Endothelial cell (in vitro differentiated cells): Measurements from ENCODE around the gene PAH. TPM values are rescaled to one million over a fixed set of nuclear protein-coding genes. Genes with fewer than 3 reads are reported as not detected.

ENCODE experiments used
- DNase-seq: peaks from one replicate; pipeline ENCODE4 v3.0.0; 2021; ENCODE audit warnings: low spot score
- H3K27ac Mint-ChIP-seq: one replicate; pipeline ENCODE4 v1.8.0; 2021; ENCODE audit warnings: mixed read lengths, inconsistent platforms; ENCODE audit not compliant: unreplicated experiment
- H3K27me3 Mint-ChIP-seq: one replicate; pipeline ENCODE4 v1.8.0; 2021; ENCODE audit warnings: mild to moderate bottlenecking, moderate library complexity, mixed read lengths, inconsistent platforms; ENCODE audit not compliant: unreplicated experiment
- H3K36me3 Mint-ChIP-seq: one replicate; pipeline ENCODE4 v1.8.0; 2021; ENCODE audit warnings: mild to moderate bottlenecking, low read depth, mixed read lengths, inconsistent platforms; ENCODE audit not compliant: unreplicated experiment
- H3K4me1 Mint-ChIP-seq: one replicate; pipeline ENCODE4 v1.8.0; 2021; ENCODE audit warnings: mild to moderate bottlenecking, mixed read lengths, inconsistent platforms; ENCODE audit not compliant: unreplicated experiment
- H3K4me3 Mint-ChIP-seq: one replicate; pipeline ENCODE4 v1.8.0; 2021; ENCODE audit warnings: mild to moderate bottlenecking, mixed read lengths, inconsistent platforms; ENCODE audit not compliant: unreplicated experiment
- H3K9me3 Mint-ChIP-seq: one replicate; pipeline ENCODE4 v1.8.0; 2021; ENCODE audit warnings: mixed read lengths, inconsistent platforms; ENCODE audit not compliant: unreplicated experiment
- total RNA-seq: library from RNA; stranded (reverse); fragmentation: NEBNext Ultra II Directional; extraction: Animal tissue kit (Norgen Biotek cat#: 25700); gene quantifications from one replicate; pipeline ENCODE4 v1.2.1, GENCODE V29; 2021; ENCODE audit not compliant: unreplicated experiment
- TF ChIP-seq, protein P1 (sequence below): fragments of 200-600 bp; sonication (generic); IDR thresholded peaks from one replicate; pipeline ENCODE4 v1.5.0; 2021; ENCODE audit warnings: antibody characterized with exemption; ENCODE audit not compliant: unreplicated experiment

The PAH gene
- total RNA-seq, 1 donor from 2014 or later, result not detected

GRCh38 chr12:102963796-102964195, 46.8 kb upstream of the PAH start:
- H3K27me3 Mint-ChIP-seq, result peaks cover 42% of the 10 kb centered on the region
- no peak for DNase-seq
- H3K36me3 Mint-ChIP-seq, result peaks cover 12% of the 10 kb centered on the region
- H3K9me3 Mint-ChIP-seq, result peaks cover 14% of the 10 kb centered on the region
- H3K4me1 Mint-ChIP-seq, result peaks cover 18% of the 10 kb centered on the region
- H3K4me3 Mint-ChIP-seq, result peak overlapping the region; percentile 48
- peak overlapping the region; percentile 50 for H3K27ac Mint-ChIP-seq
- TF ChIP-seq, protein P1, sequence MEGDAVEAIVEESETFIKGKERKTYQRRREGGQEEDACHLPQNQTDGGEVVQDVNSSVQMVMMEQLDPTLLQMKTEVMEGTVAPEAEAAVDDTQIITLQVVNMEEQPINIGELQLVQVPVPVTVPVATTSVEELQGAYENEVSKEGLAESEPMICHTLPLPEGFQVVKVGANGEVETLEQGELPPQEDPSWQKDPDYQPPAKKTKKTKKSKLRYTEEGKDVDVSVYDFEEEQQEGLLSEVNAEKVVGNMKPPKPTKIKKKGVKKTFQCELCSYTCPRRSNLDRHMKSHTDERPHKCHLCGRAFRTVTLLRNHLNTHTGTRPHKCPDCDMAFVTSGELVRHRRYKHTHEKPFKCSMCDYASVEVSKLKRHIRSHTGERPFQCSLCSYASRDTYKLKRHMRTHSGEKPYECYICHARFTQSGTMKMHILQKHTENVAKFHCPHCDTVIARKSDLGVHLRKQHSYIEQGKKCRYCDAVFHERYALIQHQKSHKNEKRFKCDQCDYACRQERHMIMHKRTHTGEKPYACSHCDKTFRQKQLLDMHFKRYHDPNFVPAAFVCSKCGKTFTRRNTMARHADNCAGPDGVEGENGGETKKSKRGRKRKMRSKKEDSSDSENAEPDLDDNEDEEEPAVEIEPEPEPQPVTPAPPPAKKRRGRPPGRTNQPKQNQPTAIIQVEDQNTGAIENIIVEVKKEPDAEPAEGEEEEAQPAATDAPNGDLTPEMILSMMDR, result no peak

GRCh38 chr12:102962986-102963385, 45.9 kb upstream of the PAH start:
- Mint-ChIP-seq H3K36me3 (peaks cover 12% of the 10 kb centered on the region), H3K27ac (no peak overlapping the region), H3K4me1 (peaks cover 21% of the 10 kb centered on the region), H3K27me3 (peaks cover 44% of the 10 kb centered on the region), H3K9me3 (peaks cover 14% of the 10 kb centered on the region), H3K4me3 (no peak overlapping the region)
- TF ChIP-seq, protein P1, result no peak
- no peak for DNase-seq

DNA sequence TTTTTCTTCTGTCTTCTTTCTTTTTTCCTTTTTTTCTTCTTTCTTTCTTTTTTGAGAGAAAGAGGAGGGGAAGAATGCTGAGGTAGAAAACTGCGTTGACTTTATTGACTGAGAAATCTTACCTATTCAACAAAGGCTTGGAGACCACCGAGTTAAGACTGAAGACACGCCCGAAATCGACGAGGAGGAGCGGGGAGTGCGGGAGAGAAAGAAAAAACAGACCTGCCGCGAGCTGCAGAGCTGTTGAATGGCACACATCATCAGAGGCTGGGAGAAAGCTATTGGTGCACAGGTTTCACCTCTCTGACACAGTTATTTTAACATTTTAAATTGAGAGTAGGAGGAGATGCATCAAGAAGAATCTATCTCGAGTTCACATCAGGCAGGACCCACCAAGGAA, 45.5 kb upstream of the PAH start:
- no peak for DNase-seq
- Mint-ChIP-seq H3K27ac (no peak overlapping the region), H3K4me1 (peaks cover 22% of the 10 kb centered on the region), H3K4me3 (no peak overlapping the region), H3K36me3 (peaks cover 12% of the 10 kb centered on the region), H3K27me3 (peaks cover 47% of the 10 kb centered on the region), H3K9me3 (peaks cover 14% of the 10 kb centered on the region)
- TF ChIP-seq, protein P1, result no peak

GRCh38 chr12:102961466-102961855, 44.4 kb upstream of the PAH start:
- H3K4me3 Mint-ChIP-seq, result no peak overlapping the region
- TF ChIP-seq, protein P1, result no peak
- H3K27ac Mint-ChIP-seq, result no peak overlapping the region
- peaks cover 14% of the 10 kb centered on the region for H3K9me3 Mint-ChIP-seq
- H3K36me3 Mint-ChIP-seq, result peaks cover 12% of the 10 kb centered on the region
- H3K27me3 Mint-ChIP-seq, result peaks cover 53% of the 10 kb centered on the region
- no peak for DNase-seq
- peaks cover 29% of the 10 kb centered on the region for H3K4me1 Mint-ChIP-seq

DNA sequence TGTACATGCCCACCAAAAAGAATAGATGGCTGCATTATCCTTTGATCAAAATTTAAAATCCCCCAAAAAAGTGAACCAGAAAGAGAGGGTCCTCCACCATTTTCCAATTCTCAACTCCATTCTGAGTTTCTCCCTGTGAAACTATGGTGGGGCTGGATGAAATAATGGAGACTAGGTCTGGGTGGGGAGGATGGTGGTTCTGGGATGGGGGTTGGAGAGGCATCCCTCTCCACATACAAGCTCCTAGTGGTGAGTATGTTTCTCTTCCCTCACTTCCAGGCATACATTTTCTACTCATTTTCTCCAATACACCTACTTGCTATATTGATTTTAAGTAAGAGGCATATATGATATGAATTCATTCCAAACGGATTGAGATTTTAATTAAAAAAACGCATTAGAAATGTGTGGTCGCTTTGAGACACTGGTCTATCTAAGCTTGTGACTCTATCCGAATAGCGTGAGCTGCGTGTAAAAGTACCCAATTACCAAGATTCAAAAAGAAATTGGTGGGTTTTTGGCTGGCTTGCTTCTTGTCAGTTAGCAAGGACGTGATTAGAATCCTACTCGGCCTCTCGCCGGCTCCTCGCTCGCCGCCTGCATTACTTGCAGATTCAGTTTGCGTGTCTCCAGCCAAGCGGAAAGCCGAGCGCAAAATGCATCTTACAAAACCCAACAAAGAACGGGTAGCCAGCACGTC, 43.9 kb upstream of the PAH start:
- TF ChIP-seq, protein P1, result no peak
- no peak overlapping the region for H3K27ac Mint-ChIP-seq
- H3K9me3 Mint-ChIP-seq, result peaks cover 14% of the 10 kb centered on the region
- peaks cover 12% of the 10 kb centered on the region for H3K36me3 Mint-ChIP-seq
- no peak for DNase-seq
- H3K27me3 Mint-ChIP-seq, result peaks cover 54% of the 10 kb centered on the region
- H3K4me1 Mint-ChIP-seq, result peaks cover 31% of the 10 kb centered on the region
- H3K4me3 Mint-ChIP-seq, result no peak overlapping the region
